SU-DHL-6 (cell line): ENCODE results near the gene PRDM4.

ENCODE experiments used
- H2AFZ ChIP-seq: fragments of 200-600 bp; sonication (generic); 2 replicates; pipeline ENCODE4 v1.6.1; 2014; ENCODE audit warnings: low read depth, mild to moderate bottlenecking, moderate library complexity, mixed read lengths, antibody characterized with exemption, low read length; ENCODE audit not compliant: severe bottlenecking
- H3F3A ChIP-seq: fragments of 200-600 bp; shearing (Covaris generic); 2 replicates; pipeline ENCODE4 v1.6.0; 2016; ENCODE audit warnings: antibody characterized with exemption, mild to moderate bottlenecking; ENCODE audit not compliant: insufficient read depth
- H3K27ac ChIP-seq: fragments of 200-600 bp; sonication (generic); 2 replicates; pipeline ENCODE4 v1.5.1; 2016; ENCODE audit warnings: low read depth, mild to moderate bottlenecking, low read length, moderate library complexity, mixed read lengths
- H3K27me3 ChIP-seq: fragments of 200-600 bp; sonication (generic), shearing (Covaris generic); 2 replicates; pipeline ENCODE4 v1.6.0; 2014; ENCODE audit warnings: mild to moderate bottlenecking, low read length
- H3K36me3 ChIP-seq: fragments of 200-600 bp; sonication (generic); 2 replicates; pipeline ENCODE4 v1.6.1; 2014; ENCODE audit warnings: mild to moderate bottlenecking, low read length, mixed read lengths
- H3K4me2 ChIP-seq: fragments of 300-600, 200-600 bp; shearing (Covaris generic), sonication (generic); 2 replicates; pipeline ENCODE4 v1.6.0; 2014; ENCODE audit warnings: low read length, low read depth, mild to moderate bottlenecking; ENCODE audit not compliant: poor library complexity, severe bottlenecking
- H3K4me3 ChIP-seq: fragments of 200-600 bp; sonication (generic); 2 replicates; pipeline ENCODE4 v1.5.1; 2014; ENCODE audit warnings: antibody characterized with exemption, low read length, mild to moderate bottlenecking, mixed read lengths; ENCODE audit not compliant: insufficient read depth, poor library complexity, severe bottlenecking
- H3K79me2 ChIP-seq: fragments of 200-600 bp; sonication (generic); 2 replicates; pipeline ENCODE4 v1.6.1; 2014; ENCODE audit warnings: mild to moderate bottlenecking, low read length, moderate library complexity; ENCODE audit not compliant: insufficient read depth
- H3K9ac ChIP-seq: fragments of 200-600 bp; sonication (generic); 2 replicates; pipeline ENCODE4 v1.7.0; 2014; ENCODE audit warnings: mild to moderate bottlenecking, low read length
- H3K9me2 ChIP-seq: fragments of 200-600 bp; sonication (generic); replicated peaks from 2 replicates; pipeline ENCODE4 v1.6.1; 2014; ENCODE audit warnings: low read length; ENCODE audit not compliant: insufficient read depth
- H3K9me3 ChIP-seq: fragments of 200-600 bp; sonication (generic); 2 replicates; pipeline ENCODE4 v1.6.1; 2014; ENCODE audit warnings: low read length, mixed read lengths; ENCODE audit not compliant: insufficient read depth
- H4K20me1 ChIP-seq: fragments of 200-600 bp; sonication (generic); 2 replicates; pipeline ENCODE4 v1.6.1; 2014; ENCODE audit warnings: low read depth, mild to moderate bottlenecking, antibody characterized with exemption, low read length, moderate library complexity, mixed read lengths
- EZH2phosphoT487 ChIP-seq: fragments of 200-600 bp; sonication (generic), shearing (Covaris generic); conservative IDR thresholded peaks from 2 replicates; pipeline ENCODE4 v1.6.1; 2018; ENCODE audit warnings: mild to moderate bottlenecking, antibody characterized with exemption, low read length, moderate library complexity, mixed read lengths
- TF ChIP-seq, protein P1 (sequence below): fragments of 200-600 bp; sonication (generic); IDR thresholded peaks from one replicate; pipeline ENCODE4 v1.5.1; 2017; ENCODE audit warnings: antibody characterized with exemption, mild to moderate bottlenecking, low read length, moderate library complexity; ENCODE audit not compliant: insufficient read depth, poor library complexity, severe bottlenecking

Gene PRDM4

GRCh38 chr12:107684029-107684795 lies 76.7 kb downstream of the PRDM4 start:
- H4K20me1 ChIP-seq: no peaks in the 10 kb centered on the region
- H3K27ac ChIP-seq: no peak overlapping the region
- H3K9me2 ChIP-seq: no peaks in the 10 kb centered on the region
- H3K27me3 ChIP-seq: no peaks in the 10 kb centered on the region
- no peak for TF ChIP-seq EZH2phosphoT487
- TF ChIP-seq, protein P1, sequence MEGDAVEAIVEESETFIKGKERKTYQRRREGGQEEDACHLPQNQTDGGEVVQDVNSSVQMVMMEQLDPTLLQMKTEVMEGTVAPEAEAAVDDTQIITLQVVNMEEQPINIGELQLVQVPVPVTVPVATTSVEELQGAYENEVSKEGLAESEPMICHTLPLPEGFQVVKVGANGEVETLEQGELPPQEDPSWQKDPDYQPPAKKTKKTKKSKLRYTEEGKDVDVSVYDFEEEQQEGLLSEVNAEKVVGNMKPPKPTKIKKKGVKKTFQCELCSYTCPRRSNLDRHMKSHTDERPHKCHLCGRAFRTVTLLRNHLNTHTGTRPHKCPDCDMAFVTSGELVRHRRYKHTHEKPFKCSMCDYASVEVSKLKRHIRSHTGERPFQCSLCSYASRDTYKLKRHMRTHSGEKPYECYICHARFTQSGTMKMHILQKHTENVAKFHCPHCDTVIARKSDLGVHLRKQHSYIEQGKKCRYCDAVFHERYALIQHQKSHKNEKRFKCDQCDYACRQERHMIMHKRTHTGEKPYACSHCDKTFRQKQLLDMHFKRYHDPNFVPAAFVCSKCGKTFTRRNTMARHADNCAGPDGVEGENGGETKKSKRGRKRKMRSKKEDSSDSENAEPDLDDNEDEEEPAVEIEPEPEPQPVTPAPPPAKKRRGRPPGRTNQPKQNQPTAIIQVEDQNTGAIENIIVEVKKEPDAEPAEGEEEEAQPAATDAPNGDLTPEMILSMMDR: no peak
- peak overlapping the region; percentile 71 for H2AFZ ChIP-seq
- H3K4me2 ChIP-seq: peak overlapping the region; percentile 94
- no peaks in the 10 kb centered on the region for H3F3A ChIP-seq
- H3K36me3 ChIP-seq: 0 out of 2 replicates have a peak, but pooled peaks cover 4% of the 10 kb centered on the region
- H3K79me2 ChIP-seq: peaks cover 21% of the 10 kb centered on the region
- H3K9me3 ChIP-seq: no peaks in the 10 kb centered on the region
- H3K4me3 ChIP-seq: no peak overlapping the region
- H3K9ac ChIP-seq: no peak overlapping the region
